ENCODE data around the gene RAB15. TPM values are rescaled to one million over a fixed set of nuclear protein-coding genes. Genes with fewer than 3 reads are reported as not detected.

The RAB15 gene
- total and polyA plus RNA-seq, 7 experiments from 2014 or later = 4.7 to 11.1 (median 5.9) TPM

DNA sequence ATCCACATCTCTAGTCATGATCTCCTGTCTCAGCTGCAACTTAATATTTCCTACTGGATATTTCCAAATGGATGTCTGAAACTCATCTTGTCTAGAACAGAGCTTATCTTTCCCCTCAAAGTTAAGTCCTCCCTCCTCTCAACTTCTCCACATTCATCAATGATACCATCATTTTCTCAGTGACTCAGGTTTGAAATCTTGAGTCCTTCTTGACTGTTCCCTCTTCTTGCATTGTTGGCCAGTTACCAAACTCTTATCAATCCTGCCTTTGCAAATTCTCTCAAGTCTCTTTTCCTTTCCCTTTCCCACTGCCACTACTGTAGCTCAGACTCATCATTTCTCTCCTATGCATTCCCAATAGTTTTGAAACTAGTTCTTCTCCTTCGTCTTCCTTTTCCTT is 72.2 kb downstream of the RAB15 start:
- Histone ChIP-seq H3K4me3 (ENCODE audit: low read length) (no peak overlapping the region), H3K4me1 (ENCODE audit: control insufficient read depth in 2 of 2, insufficient read depth in 2 of 2, low read length in 2 of 2) (no peaks in the 10 kb centered on the region), H3K27ac (ENCODE audit: low read depth, low read length) (no peak overlapping the region), H3K27me3 (ENCODE audit: control insufficient read depth in 2 of 2, insufficient read depth in 2 of 2, low read length in 2 of 2) (no peaks in the 10 kb centered on the region), H3K9me3 (ENCODE audit: control insufficient read depth in 2 of 3, low read length in 3 of 3) (no peaks in the 10 kb centered on the region), H3K36me3 (ENCODE audit: control insufficient read depth in 2 of 3, insufficient read depth in 3 of 3, low read length in 3 of 3) (no peaks in the 10 kb centered on the region)
- DNase-seq (no peak), ATAC-seq (no peak)
- POLR2A ChIA-PET = interaction anchor here (1.0 kb wide), 1 partner anchor 27 kb away, joined by 3 read pairs; no protein-coding TSS in a partner anchor
- no peaks in the 10 kb centered on the region for H3K4me1 Mint-ChIP-seq
- peaks cover 0 to 2% (median 0%) of the 10 kb centered on the region in 11 donors for H3K9me3 Mint-ChIP-seq
- H3K27me3 Mint-ChIP-seq = peaks cover 0 to 45% (median 0%) of the 10 kb centered on the region in 5 donors
- no peak overlapping the region for H3K27ac Mint-ChIP-seq
- CTCF ChIA-PET = interaction anchor here (0.7 to 2.3 kb wide), 2 partner anchors 8 to 77 kb away, joined by 4 to 16 read pairs; no protein-coding TSS in a partner anchor
- H3K36me3 Mint-ChIP-seq = no peaks in the 10 kb centered on the region
- H3K4me3 Mint-ChIP-seq = no peak overlapping the region
- intact Hi-C loops (cut with micrococcal nuclease) = loop anchor here in 1 of 2 donors (10.0 kb wide), 1 partner anchor 565 kb away; no protein-coding TSS in a partner anchor

Other genes with a start within 250 kb of the RAB15 start
- under 1 TPM in 3 of 5 experiments, not detected in 2; 0.05 to 0.12 (median 0.05) TPM for gene SPTB, start 92.4 kb downstream of the RAB15 start, total RNA-seq
- not detected for gene SPTB, start 92.4 kb downstream of the RAB15 start, polyA plus RNA-seq
- 100 to 1,000 TPM in 2 of 5 experiments, 10 to 100 TPM in 3; 71.9 to 117 (median 80.7) TPM for gene CHURC1, start 57.9 kb downstream of the RAB15 start, total RNA-seq
- 100 to 1,000 TPM; 177 to 204 TPM for gene CHURC1, start 57.9 kb downstream of the RAB15 start, polyA plus RNA-seq
- not detected for gene GPX2, start 29.6 kb downstream of the RAB15 start, total RNA-seq
- gene GPX2, start 29.6 kb downstream of the RAB15 start, polyA plus RNA-seq = not detected
- 10 to 100 TPM; 10.4 to 19.7 (median 12.9) TPM for gene FNTB, start 14.6 kb upstream of the RAB15 start, total RNA-seq
- gene FNTB, start 14.6 kb upstream of the RAB15 start, polyA plus RNA-seq = 1 to 10 TPM; 4.0 to 7.7 TPM
- 100 to 1,000 TPM; 164 to 236 (median 202) TPM for gene MAX, start 130.2 kb upstream of the RAB15 start, total RNA-seq
- gene MAX, start 130.2 kb upstream of the RAB15 start, polyA plus RNA-seq = 100 to 1,000 TPM; 145 to 158 TPM